HepG2 (cell line): ENCODE data around the gene PTGDR2. TPM values are rescaled to one million over a fixed set of nuclear protein-coding genes. Genes with fewer than 3 reads are reported as not detected.

ENCODE experiments used
- ERF ChIP-seq: IDR thresholded peaks from 2 replicates; pipeline ENCODE4 v1.6.1; 2018; ENCODE audit warnings: missing biosample characterization, missing genetic modification reagents
- FOXO1 ChIP-seq: sonication (generic); formaldehyde crosslinking; IDR thresholded peaks from 2 replicates; pipeline ENCODE4 v1.4.0; 2020; ENCODE audit warnings: missing genetic modification reagents
- HOXA9 ChIP-seq: sonication (generic); formaldehyde crosslinking; IDR thresholded peaks from 2 replicates; pipeline ENCODE4 v1.8.1; 2022; ENCODE audit warnings: missing genetic modification reagents, mild to moderate bottlenecking, moderate library complexity, borderline replicate concordance
- MEIS1 ChIP-seq: sonication (generic); formaldehyde crosslinking; IDR thresholded peaks from 2 replicates; pipeline ENCODE4 v1.9.0; 2021; ENCODE audit warnings: mild to moderate bottlenecking, missing genetic modification reagents, moderate library complexity, borderline replicate concordance
- MIER2 ChIP-seq: IDR thresholded peaks from 2 replicates; pipeline ENCODE4 v1.6.1; 2016; ENCODE audit warnings: missing biosample characterization, missing genetic modification reagents
- MTA1 ChIP-seq: sonication (generic); formaldehyde crosslinking; IDR thresholded peaks from 2 replicates; pipeline ENCODE4 v1.4.0; 2020; ENCODE audit warnings: missing genetic modification reagents, mild to moderate bottlenecking, borderline replicate concordance
- MXI1 ChIP-seq: IDR thresholded peaks from 3 replicates; pipeline ENCODE4 v1.6.1; 2012; ENCODE audit warnings: low read depth, low read length, inconsistent platforms, borderline replicate concordance
- NFE2 ChIP-seq: sonication (generic); formaldehyde crosslinking; IDR thresholded peaks from 2 replicates; pipeline ENCODE4 v1.4.0; 2020; ENCODE audit warnings: missing genetic modification reagents
- PHF20 ChIP-seq: sonication (generic); formaldehyde crosslinking; IDR thresholded peaks from 2 replicates; pipeline ENCODE4 v1.5.0; 2020; ENCODE audit warnings: mild to moderate bottlenecking, missing genetic modification reagents
- POGK ChIP-seq: sonication (generic); formaldehyde crosslinking; conservative IDR thresholded peaks from 2 replicates; pipeline ENCODE4 v1.8.0; 2022; ENCODE audit warnings: mild to moderate bottlenecking, moderate library complexity, missing genetic modification reagents
- SPEN ChIP-seq: sonication (generic); formaldehyde crosslinking; IDR thresholded peaks from 2 replicates; pipeline ENCODE4 v1.5.1; 2020; ENCODE audit warnings: low read depth, mild to moderate bottlenecking, missing genetic modification reagents
- SRSF1 ChIP-seq: fragments of 200-400 bp; formaldehyde crosslinking; optimal IDR thresholded peaks from 2 replicates; pipeline ENCODE3; 2017; ENCODE audit warnings: mild to moderate bottlenecking, low read depth, low read length, moderate library complexity
- TEAD2 ChIP-seq: sonication (generic); formaldehyde crosslinking; IDR thresholded peaks from 2 replicates; pipeline ENCODE4 v1.9.0; 2021; ENCODE audit warnings: missing genetic modification reagents
- TIGD3 ChIP-seq: sonication (generic); formaldehyde crosslinking; IDR thresholded peaks from 2 replicates; pipeline ENCODE4 v1.5.1; 2020; ENCODE audit warnings: mild to moderate bottlenecking, missing genetic modification reagents, borderline replicate concordance
- YY1 ChIP-seq: IDR thresholded peaks from 2 replicates; pipeline ENCODE4 v1.6.1; 2011; ENCODE audit warnings: low read length, low read depth, moderate library complexity, mild to moderate bottlenecking; ENCODE audit not compliant: insufficient read depth, insufficient replicate concordance
- ZBTB39 ChIP-seq: sonication (generic); formaldehyde crosslinking; IDR thresholded peaks from 2 replicates; pipeline ENCODE4 v1.5.0; 2020; ENCODE audit warnings: missing genetic modification reagents
- ZFP1 ChIP-seq: IDR thresholded peaks from 2 replicates; pipeline ENCODE4 v1.6.1; 2016
- ZNF180 ChIP-seq: sonication (generic); formaldehyde crosslinking; IDR thresholded peaks from 2 replicates; pipeline ENCODE4 v1.4.0; 2020; ENCODE audit warnings: low read depth, missing genetic modification reagents, borderline replicate concordance
- ZNF609 ChIP-seq: sonication (generic); formaldehyde crosslinking; IDR thresholded peaks from 2 replicates; pipeline ENCODE4 v1.4.0; 2020; ENCODE audit warnings: mild to moderate bottlenecking, missing genetic modification reagents, borderline replicate concordance
- ZNF652 ChIP-seq: IDR thresholded peaks from 2 replicates; pipeline ENCODE4 v1.6.1; 2016; ENCODE audit warnings: low read depth, borderline replicate concordance
- polyA plus RNA-seq, 8 experiments: library from polyadenylated mRNA; depleted of rRNA in 3 of 8; stranded (reverse) in 7 of 8; unstranded in 1 of 8; fragments of >200 nt; fragmentation: Illumina TruSeq in 4 of 8; extraction: Trizol in 4 of 8; gene quantifications; 2 replicates each; pipeline versions ENCODE4 v1.2.1 to v1.2.3, GENCODE V29; 2011 to 2016; ENCODE audit warnings: low read depth in 4 of 8, missing spikeins in 1 of 8, mixed read lengths in 1 of 8; ENCODE audit not compliant: insufficient read depth in 1 of 8
- total RNA-seq, 5 experiments: library from RNA; depleted of rRNA; stranded (reverse); fragments of >200 nt; fragmentation: Illumina TruSeq; extraction: Trizol; gene quantifications; 2 replicates each; pipeline ENCODE4 v1.2.3, GENCODE V29; 2016; ENCODE audit warnings: low read depth in 1 of 5

Gene PTGDR2
- total and polyA plus RNA-seq, 2 of the 13 experiments (the other 11 are each of a cell fraction or from before 2014, with no cell fraction given) = 1.9 to 2.5 TPM

- TF ChIP-seq MEIS1 (CRISPR knock-in tag) (peak; percentile 98), ERF (CRISPR knock-in tag) (peak; percentile 97), HOXA9 (CRISPR knock-in tag) (0 out of 2 replicates have a peak, but pooled peaks have one; percentile 42), SPEN (peak; percentile 69; the same call in 1 of the 2 replicates), SRSF1 (no peak), ZFP1 (peak; percentile 90), FOXO1 (peak; percentile 98), MIER2 (CRISPR knock-in tag) (peak; percentile 89), POGK (CRISPR knock-in tag) (peak; percentile 87), NFE2 (CRISPR knock-in tag) (no peak), ZNF652 (CRISPR knock-in tag) (peak; percentile 69; the same call in 1 of the 2 replicates), TEAD2 (CRISPR knock-in tag) (no peak), MXI1 (peak; percentile 82; the same call in 1 of the 3 replicates), PHF20 (CRISPR knock-in tag) (no peak), ZBTB39 (CRISPR knock-in tag) (0 out of 2 replicates have a peak, but pooled peaks have one; percentile 46), YY1 (peak; percentile 15), MTA1 (CRISPR knock-in tag) (peak; percentile 85; the same call in 1 of the 2 replicates), ZNF180 (CRISPR knock-in tag) (no peak), TIGD3 (CRISPR knock-in tag) (no peak), ZNF609 (CRISPR knock-in tag) (peak; percentile 100)
Observed at GRCh38 chr11:60880643-60881282, 25.0 kb upstream of the PTGDR2 start (continued).
